T-helper 1 cell treated with Interleukin-12 subunit alpha and Interleukin-12 subunit beta and Interleukin-4 antibody, amounts not matched to agents 30 μg/mL and 1 μg/mL, for 36 hours (primary cell): ENCODE measurements around the gene PITPNC1.
"Not testable (repeated sequence)": the region's sequence is repeated elsewhere in the genome, so short reads cannot be mapped to it uniquely, and the experiment has no call there.

ENCODE experiments used
- H3K27ac Mint-ChIP-seq: one replicate; pipeline ENCODE4 v1.8.0; 2021; ENCODE audit warnings: mild to moderate bottlenecking, mixed read lengths
- H3K27me3 Mint-ChIP-seq: one replicate; pipeline ENCODE4 v1.8.0; 2021; ENCODE audit warnings: low read depth, mixed read lengths
- H3K36me3 Mint-ChIP-seq: one replicate; pipeline ENCODE4 v1.8.0; 2021; ENCODE audit warnings: low read depth, mixed read lengths
- H3K4me1 Mint-ChIP-seq: one replicate; pipeline ENCODE4 v1.8.0; 2021; ENCODE audit warnings: low read depth, mixed read lengths
- H3K4me3 Mint-ChIP-seq: one replicate; pipeline ENCODE4 v1.8.0; 2021; ENCODE audit warnings: mild to moderate bottlenecking, moderate library complexity, mixed read lengths
- H3K9me3 Mint-ChIP-seq: one replicate; pipeline ENCODE4 v1.8.0; 2021; ENCODE audit warnings: mixed read lengths

The PITPNC1 gene

DNA sequence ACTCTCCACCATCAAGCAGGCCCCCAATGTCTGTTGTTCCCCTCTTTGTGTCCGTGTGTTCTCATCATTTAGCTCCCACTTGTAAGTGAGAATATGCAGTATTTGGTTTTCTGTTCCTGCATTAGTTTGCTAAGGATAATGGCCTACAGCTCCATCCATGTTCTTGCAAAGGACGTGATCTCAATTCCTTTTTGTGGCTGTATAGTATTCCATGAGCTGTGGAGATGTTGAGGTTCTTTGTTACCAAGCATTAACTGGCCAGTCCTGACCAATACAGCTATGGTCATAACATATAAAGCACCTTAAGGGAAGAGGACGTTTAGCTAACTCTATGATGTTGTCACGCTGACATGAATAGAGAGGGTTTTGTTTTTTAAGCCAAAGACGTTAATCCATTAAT is 118.5 kb downstream of the PITPNC1 start:
- H3K27ac Mint-ChIP-seq, H3K9me3 Mint-ChIP-seq, H3K36me3 Mint-ChIP-seq, H3K4me1 Mint-ChIP-seq, H3K4me3 Mint-ChIP-seq, H3K27me3 Mint-ChIP-seq: not testable (repeated sequence)

DNA sequence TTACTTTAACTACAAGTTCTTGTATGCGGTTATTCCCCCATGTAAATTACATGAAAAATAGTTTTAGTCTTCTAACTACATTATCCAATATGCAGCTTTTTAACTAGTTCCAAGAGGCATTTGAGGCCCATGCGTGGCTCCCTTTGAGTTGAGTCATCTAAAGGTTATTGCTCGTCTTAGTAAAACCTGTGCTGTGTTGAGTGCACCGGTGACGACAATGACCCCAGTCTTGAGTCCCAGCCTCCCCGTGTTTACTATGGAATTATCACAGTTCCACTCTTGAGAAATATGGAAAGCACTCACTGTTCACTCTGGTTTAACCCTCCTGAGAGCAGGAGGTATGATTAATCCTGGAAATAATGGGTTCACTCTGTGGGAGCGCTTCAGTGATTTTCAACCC is 119.2 kb downstream of the PITPNC1 start:
- no peaks in the 10 kb centered on the region for H3K9me3 Mint-ChIP-seq
- no peak overlapping the region for H3K4me3 Mint-ChIP-seq
- H3K27ac Mint-ChIP-seq: no peak overlapping the region
- peaks cover 2% of the 10 kb centered on the region for H3K36me3 Mint-ChIP-seq
- H3K27me3 Mint-ChIP-seq: no peaks in the 10 kb centered on the region
- peaks cover 4% of the 10 kb centered on the region for H3K4me1 Mint-ChIP-seq

DNA sequence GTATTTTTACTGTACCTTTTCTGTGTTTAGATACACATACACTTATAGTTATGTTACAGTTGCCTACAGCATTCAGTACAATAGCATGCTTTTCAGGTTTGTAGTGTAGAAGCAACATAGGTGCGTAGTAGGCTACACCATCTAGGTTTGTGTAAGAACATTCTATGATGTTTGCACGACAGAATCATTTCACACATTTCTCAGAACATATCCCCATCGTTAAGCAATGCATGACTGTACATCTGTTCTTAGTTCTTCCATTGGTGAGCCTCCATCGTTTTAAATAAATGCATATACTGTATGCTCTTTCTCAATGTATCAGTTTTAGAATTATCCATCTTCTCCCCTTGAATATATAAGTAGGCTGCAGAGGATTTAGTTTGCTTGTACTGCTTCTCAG is 122.6 kb downstream of the PITPNC1 start:
- peaks cover 7% of the 10 kb centered on the region for H3K4me1 Mint-ChIP-seq
- H3K27ac Mint-ChIP-seq: no peak overlapping the region
- no peak overlapping the region for H3K4me3 Mint-ChIP-seq
- H3K27me3 Mint-ChIP-seq: no peaks in the 10 kb centered on the region
- H3K9me3 Mint-ChIP-seq: no peaks in the 10 kb centered on the region
- H3K36me3 Mint-ChIP-seq: peaks cover 2% of the 10 kb centered on the region

DNA sequence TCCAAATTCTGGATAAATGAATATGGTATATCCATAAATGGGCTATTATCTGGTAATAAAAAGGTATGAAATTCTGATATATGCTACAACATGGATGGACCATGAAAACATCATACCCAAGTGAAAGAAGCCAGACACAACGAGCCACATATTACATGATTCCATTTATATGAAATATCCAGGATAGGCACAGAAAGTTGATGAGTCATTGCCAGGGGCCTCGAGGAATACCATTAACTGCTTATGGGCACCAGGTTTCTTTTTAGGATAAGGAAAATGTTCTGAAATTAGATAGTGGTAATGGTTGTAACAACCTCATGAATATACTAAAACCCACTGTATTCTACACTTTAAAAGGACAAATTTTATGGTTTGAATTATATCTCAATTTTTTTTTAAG is 123.2 kb downstream of the PITPNC1 start:
- H3K36me3 Mint-ChIP-seq: peaks cover 2% of the 10 kb centered on the region
- peaks cover 7% of the 10 kb centered on the region for H3K4me1 Mint-ChIP-seq
- no peaks in the 10 kb centered on the region for H3K27me3 Mint-ChIP-seq
- H3K4me3 Mint-ChIP-seq: no peak overlapping the region
- H3K9me3 Mint-ChIP-seq: no peaks in the 10 kb centered on the region
- H3K27ac Mint-ChIP-seq: no peak overlapping the region

DNA sequence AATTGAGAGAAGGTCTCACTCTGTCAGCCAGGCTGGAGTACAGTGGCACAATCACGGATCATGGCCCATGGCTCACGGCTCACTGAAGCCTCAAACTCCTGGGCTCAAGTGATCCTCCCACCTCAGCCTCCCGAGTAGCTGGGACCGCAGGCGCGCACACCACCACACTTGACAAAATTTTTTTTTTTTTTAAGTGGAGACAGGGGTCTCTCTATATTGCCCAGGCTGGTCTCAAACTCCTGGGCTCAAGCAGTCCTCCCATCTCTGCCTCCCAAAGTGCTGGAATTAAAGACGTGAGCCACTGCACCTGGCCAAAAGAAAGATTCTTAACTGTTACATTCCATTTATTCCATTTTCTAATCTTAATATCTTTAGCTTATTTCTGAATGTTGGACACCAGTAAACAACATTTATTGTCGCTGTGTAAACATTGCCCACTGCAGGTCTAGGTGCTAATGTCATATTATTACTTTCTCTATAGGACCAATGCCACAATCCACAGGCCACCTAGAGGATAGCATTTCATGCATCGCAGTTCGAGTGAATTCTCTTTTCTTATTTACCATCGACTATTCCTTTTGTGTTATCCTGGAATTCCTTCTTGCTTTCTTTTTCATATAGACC is 123.7 kb downstream of the PITPNC1 start:
- H3K4me3 Mint-ChIP-seq: no peak overlapping the region
- H3K27ac Mint-ChIP-seq: no peak overlapping the region
- H3K36me3 Mint-ChIP-seq: no peaks in the 10 kb centered on the region
- H3K9me3 Mint-ChIP-seq: no peaks in the 10 kb centered on the region
- peaks cover 7% of the 10 kb centered on the region for H3K4me1 Mint-ChIP-seq
- no peaks in the 10 kb centered on the region for H3K27me3 Mint-ChIP-seq

DNA sequence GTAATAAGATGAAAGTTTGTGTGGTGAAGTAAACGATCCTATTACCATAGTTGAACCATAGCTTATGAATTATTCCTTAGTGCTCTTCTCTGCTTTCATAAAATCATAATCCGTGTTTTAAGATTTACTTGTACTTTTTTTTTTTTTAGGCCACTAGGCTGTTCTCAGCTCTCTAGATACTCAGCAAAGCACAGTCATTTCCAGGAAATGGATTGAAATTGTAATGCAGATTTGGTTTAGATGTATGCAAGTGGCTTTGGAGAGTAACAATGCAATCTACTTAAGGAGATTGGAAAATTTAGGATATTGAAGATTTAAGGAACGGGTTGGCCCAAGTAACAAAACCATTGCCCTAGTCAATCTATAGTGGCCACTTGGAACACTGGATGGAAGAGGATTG is 125.1 kb downstream of the PITPNC1 start:
- no peak overlapping the region for H3K27ac Mint-ChIP-seq
- no peaks in the 10 kb centered on the region for H3K27me3 Mint-ChIP-seq
- H3K9me3 Mint-ChIP-seq: peaks cover 4% of the 10 kb centered on the region
- H3K4me3 Mint-ChIP-seq: no peak overlapping the region
- H3K36me3 Mint-ChIP-seq: peaks cover 3% of the 10 kb centered on the region
- peaks cover 10% of the 10 kb centered on the region for H3K4me1 Mint-ChIP-seq

DNA sequence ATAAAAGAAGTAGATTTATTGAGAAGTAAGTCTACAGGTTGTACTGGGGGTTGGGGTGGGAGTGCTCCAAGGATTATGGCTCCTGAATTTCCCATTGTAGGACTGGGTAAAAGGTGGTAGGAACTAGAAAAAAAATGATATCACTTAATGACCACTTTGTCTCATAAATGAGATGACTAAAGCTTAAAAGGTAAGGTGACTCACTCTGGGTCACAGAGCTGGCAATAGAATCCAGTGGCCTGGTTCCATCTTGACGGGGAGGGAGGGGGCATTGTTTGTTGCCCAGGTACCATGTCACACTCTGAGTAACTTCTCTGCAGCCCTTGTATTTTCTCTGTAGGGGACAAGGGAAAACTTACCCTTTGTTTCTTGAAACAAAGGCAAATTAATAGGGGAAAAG is 126.1 kb downstream of the PITPNC1 start:
- Mint-ChIP-seq H3K4me1 (peaks cover 10% of the 10 kb centered on the region), H3K27ac (no peak overlapping the region), H3K27me3 (no peaks in the 10 kb centered on the region), H3K4me3 (no peak overlapping the region), H3K9me3 (peaks cover 12% of the 10 kb centered on the region), H3K36me3 (peaks cover 4% of the 10 kb centered on the region)

DNA sequence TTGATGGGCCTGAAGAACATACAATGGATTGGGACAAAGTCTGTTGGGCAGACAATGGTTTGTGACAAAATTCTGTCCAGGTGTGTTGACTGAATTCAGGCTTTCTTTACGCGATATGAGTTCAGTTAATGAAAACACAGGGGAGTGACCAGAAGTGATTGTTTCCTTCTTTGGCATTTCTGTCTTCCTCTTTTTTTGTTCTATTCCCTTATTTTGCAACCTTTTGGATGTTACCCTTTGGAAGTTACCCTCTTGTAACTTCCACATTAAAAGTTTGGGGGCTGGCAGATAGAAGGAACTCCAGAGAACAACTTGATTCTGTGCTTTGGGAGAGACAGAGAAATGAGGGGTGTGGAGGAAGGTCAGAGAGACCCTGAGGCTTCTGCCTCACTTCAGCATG is 126.7 kb downstream of the PITPNC1 start:
- H3K36me3 Mint-ChIP-seq: peaks cover 6% of the 10 kb centered on the region
- H3K27me3 Mint-ChIP-seq: no peaks in the 10 kb centered on the region
- peaks cover 16% of the 10 kb centered on the region for H3K9me3 Mint-ChIP-seq
- peaks cover 10% of the 10 kb centered on the region for H3K4me1 Mint-ChIP-seq
- H3K27ac Mint-ChIP-seq: no peak overlapping the region
- no peak overlapping the region for H3K4me3 Mint-ChIP-seq

DNA sequence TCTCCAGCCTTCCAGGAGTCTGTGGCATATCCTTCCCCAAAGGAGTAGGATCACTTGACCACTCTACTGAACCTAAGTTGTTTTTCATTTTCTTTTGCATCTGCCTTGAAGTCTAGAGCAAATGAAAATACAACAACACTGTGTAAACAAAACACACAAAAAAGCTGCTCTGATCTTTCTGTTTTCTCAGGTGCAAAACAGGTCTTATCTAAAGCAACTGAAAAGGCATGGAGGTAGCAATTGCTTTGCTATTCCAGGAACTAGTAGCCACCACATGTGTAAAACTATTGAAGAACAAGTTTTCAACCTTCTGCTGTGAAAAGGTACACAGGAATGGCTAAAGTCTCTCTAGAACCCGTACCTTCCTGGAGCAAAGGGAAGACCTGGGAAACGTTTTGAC is 127.1 kb downstream of the PITPNC1 start:
- H3K27me3 Mint-ChIP-seq: no peaks in the 10 kb centered on the region
- peaks cover 10% of the 10 kb centered on the region for H3K4me1 Mint-ChIP-seq
- H3K36me3 Mint-ChIP-seq: peaks cover 6% of the 10 kb centered on the region
- no peak overlapping the region for H3K4me3 Mint-ChIP-seq
- H3K27ac Mint-ChIP-seq: no peak overlapping the region
- peaks cover 16% of the 10 kb centered on the region for H3K9me3 Mint-ChIP-seq

DNA sequence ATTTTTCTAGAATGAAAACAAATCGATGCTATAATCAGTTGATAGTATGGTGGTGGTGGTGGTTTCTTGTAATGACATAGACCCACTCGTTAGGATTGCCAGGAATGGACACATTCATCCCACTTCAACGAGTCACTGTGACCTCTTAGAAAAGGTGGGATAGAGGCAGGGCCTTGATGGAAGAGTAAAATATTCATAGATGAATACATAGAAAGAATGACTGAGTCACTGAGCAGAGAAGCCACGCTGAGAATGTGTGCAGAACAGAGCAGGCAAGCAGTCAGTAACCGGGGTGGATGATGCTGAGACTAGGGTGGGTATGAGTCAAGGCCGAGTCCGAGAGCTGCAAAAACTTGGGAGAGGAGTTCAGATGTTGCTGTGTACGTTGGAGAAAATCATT is 129.9 kb downstream of the PITPNC1 start:
- Mint-ChIP-seq H3K4me1 (peaks cover 12% of the 10 kb centered on the region), H3K27me3 (no peaks in the 10 kb centered on the region), H3K9me3 (peaks cover 16% of the 10 kb centered on the region), H3K4me3 (no peak overlapping the region), H3K27ac (no peak overlapping the region), H3K36me3 (peaks cover 6% of the 10 kb centered on the region)

DNA sequence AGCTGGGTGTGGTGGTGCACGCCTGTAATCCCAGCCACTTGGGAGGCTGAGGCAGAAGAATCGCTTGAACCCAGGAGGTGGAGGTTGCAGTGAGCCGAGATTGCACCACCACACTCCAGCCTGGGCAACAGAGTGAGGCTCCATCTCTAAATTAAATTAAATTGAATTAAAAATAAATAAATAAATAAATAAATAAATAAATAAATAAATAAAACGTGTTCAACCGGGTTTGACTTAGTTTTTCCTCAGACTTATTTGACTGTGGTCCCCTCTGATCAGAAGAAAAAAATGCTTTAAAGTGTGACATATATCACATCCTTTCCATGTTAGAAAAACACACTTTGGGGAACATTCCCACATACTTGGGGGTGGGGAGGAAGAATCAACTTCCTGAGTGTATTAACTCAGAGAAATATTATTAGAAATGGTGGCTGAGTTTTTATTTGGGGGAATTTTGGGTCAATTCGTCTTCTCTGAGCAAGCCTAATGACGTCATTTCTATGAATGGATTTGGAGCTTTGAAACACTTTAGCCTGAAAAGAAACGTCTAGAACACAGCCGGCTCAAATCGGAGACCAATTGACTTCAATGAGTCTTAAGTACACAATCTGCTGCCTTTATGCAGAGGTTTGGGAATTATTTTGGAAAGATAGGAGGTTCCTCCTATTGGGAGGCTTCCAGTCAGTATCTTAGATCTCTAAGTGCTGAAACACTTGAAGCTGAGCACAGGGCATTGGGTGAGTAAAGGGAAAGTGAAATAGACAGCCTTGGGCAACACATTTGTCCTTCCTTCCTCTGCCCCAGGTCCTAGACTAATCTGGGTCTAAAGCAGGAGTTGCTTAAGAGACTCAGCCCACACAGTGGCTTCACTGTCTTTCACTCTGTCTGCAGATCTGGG is 132.6 kb downstream of the PITPNC1 start:
- H3K27me3 Mint-ChIP-seq: no peaks in the 10 kb centered on the region
- H3K27ac Mint-ChIP-seq: no peak overlapping the region
- no peak overlapping the region for H3K4me3 Mint-ChIP-seq
- H3K9me3 Mint-ChIP-seq: peaks cover 16% of the 10 kb centered on the region
- peaks cover 6% of the 10 kb centered on the region for H3K36me3 Mint-ChIP-seq
- peaks cover 5% of the 10 kb centered on the region for H3K4me1 Mint-ChIP-seq

DNA sequence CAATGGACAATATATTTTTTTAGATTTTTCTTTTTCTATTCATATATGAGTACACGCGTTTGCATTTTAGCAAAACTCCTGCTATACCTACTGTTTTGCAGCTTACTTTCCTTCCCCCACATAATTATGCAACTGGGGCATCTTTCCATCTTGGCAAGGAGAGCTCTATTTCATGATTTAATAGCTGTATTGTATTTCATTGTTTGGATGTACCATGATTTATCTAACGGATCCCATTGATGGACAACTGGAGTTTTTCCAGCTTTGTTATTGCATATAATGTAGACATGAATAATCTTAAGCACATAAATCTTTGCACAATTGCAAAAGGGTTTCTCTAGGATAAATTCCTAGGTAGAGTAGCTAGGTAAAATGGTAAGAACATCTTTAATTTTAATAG is 133.9 kb downstream of the PITPNC1 start:
- no peak overlapping the region for H3K27ac Mint-ChIP-seq
- peaks cover 16% of the 10 kb centered on the region for H3K9me3 Mint-ChIP-seq
- H3K36me3 Mint-ChIP-seq: peaks cover 6% of the 10 kb centered on the region
- no peaks in the 10 kb centered on the region for H3K27me3 Mint-ChIP-seq
- peaks cover 5% of the 10 kb centered on the region for H3K4me1 Mint-ChIP-seq
- no peak overlapping the region for H3K4me3 Mint-ChIP-seq

DNA sequence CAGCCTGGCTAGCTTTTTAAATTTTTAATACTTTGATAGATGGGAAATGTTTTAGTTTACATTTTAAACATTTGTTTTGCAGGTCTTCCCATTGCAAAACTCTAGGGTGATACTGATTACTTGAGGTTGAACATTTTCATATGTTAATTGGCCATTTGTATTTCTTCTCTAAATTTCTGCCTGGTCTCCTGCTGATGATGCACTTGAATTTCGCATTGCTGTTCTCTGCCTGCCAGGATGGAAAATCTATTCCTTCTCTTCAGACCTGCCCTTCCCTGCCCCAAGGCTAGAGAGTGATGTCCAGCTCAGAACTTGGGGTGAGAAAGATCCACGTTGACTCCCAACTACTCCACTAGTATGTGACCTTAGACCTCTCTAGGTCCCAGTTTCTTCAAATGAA is 134.7 kb downstream of the PITPNC1 start:
- H3K36me3 Mint-ChIP-seq: peaks cover 6% of the 10 kb centered on the region
- no peaks in the 10 kb centered on the region for H3K27me3 Mint-ChIP-seq
- peaks cover 16% of the 10 kb centered on the region for H3K9me3 Mint-ChIP-seq
- peaks cover 5% of the 10 kb centered on the region for H3K4me1 Mint-ChIP-seq
- H3K27ac Mint-ChIP-seq: no peak overlapping the region
- H3K4me3 Mint-ChIP-seq: no peak overlapping the region

DNA sequence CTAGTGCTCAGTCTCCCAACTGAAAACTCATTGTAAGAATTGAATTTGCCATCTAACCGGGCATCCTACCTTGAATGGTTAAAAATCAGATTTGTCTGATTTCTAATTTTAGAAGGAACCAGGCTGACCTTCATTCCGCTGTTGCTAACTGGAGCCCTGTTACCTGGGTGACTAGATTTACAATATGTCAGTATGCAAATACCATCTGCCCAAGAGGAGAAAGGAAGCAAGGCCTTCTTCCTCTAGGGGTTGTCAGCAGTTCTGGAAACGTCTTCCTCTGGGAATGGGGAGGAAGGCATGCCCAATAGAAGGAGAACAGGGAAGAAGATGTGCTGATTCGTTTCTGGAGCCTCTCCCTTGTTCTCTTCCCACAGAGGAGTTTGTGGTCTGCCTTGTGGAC is 137.9 kb downstream of the PITPNC1 start:
- peaks cover 7% of the 10 kb centered on the region for H3K4me1 Mint-ChIP-seq
- H3K4me3 Mint-ChIP-seq: no peak overlapping the region
- no peaks in the 10 kb centered on the region for H3K9me3 Mint-ChIP-seq
- H3K36me3 Mint-ChIP-seq: no peaks in the 10 kb centered on the region
- H3K27ac Mint-ChIP-seq: no peak overlapping the region
- H3K27me3 Mint-ChIP-seq: no peaks in the 10 kb centered on the region

DNA sequence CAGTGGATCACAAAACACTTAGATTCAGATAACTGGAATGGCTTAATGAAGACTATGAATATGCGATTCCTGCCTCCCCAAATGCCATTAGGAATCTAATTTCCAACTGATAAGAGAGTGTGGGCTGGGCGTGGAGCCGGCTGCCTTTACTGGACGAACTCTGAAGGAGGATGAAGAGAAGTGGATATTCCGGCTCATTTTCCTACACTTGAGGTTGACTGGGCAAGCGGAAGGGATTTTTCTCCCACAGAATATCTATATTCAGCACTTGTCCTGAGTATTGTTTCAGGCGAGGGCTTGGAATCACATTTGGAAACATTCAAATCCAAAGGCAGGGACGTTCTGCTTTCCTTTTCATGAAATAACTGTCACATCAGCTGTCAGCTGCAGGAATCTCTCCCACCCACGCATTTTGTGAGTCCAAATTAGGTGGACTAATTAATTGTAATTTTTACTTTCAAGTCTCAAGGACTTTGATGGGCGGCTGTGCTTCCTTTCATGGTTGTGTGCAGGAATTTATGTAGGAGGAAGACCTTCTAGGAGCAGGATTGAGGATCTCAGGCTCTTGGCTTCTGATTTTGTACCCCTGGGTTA is 138.5 kb downstream of the PITPNC1 start:
- Mint-ChIP-seq H3K27me3 (no peaks in the 10 kb centered on the region), H3K36me3 (no peaks in the 10 kb centered on the region)

More for the DNA sequence above, 138.5 kb downstream of the PITPNC1 start:
- H3K27ac Mint-ChIP-seq: no peak overlapping the region
- peaks cover 12% of the 10 kb centered on the region for H3K4me1 Mint-ChIP-seq
- H3K9me3 Mint-ChIP-seq: no peaks in the 10 kb centered on the region
- no peak overlapping the region for H3K4me3 Mint-ChIP-seq
